DOHH2 (cell line): ENCODE data around the gene TFPT.

ENCODE experiments used
- EZH2phosphoT487 ChIP-seq: fragments of 200-600 bp; sonication (generic); IDR thresholded peaks from 2 replicates; pipeline ENCODE4 v1.6.1; 2017; ENCODE audit warnings: borderline replicate concordance, mild to moderate bottlenecking, antibody characterized with exemption, low read length, moderate library complexity, mixed read lengths
- TF ChIP-seq, protein P1 (sequence below): fragments of 200-600 bp; sonication (generic); IDR thresholded peaks from one replicate; pipeline ENCODE4 v1.5.1; 2014; ENCODE audit warnings: antibody characterized with exemption, mild to moderate bottlenecking, low read depth, low read length; ENCODE audit not compliant: poor library complexity, severe bottlenecking

DNA sequence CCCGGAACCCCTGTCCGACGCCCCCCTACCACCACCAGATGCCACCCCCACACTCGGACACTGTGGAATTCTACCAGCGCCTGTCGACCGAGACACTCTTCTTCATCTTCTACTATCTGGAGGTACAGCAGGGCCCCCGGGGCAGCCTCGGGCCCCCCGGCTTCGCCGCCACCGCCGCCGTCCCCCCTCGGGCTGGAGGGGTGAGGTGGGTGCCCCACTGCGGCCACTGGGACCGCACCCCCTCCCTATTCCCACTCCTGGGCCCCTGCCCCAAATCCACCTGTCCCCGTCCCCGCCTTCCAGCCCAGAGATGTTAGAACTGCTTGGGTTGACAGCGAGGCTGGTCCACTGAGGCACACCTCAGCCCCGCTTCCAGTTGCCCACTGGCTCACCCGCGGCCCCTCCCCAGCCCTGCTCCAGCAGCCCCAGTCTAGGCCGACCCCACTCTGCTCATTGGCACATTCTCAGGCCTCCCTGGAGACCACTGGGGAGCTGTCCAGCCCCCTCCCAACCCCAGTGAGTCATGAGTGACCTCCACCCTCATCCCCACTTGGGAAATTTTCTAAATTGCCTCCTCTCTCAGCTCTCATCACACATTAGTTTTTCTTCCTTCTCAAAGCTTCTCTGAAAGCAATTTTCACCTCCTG is 37.5 kb upstream of the TFPT start:
- TF ChIP-seq, protein P1, sequence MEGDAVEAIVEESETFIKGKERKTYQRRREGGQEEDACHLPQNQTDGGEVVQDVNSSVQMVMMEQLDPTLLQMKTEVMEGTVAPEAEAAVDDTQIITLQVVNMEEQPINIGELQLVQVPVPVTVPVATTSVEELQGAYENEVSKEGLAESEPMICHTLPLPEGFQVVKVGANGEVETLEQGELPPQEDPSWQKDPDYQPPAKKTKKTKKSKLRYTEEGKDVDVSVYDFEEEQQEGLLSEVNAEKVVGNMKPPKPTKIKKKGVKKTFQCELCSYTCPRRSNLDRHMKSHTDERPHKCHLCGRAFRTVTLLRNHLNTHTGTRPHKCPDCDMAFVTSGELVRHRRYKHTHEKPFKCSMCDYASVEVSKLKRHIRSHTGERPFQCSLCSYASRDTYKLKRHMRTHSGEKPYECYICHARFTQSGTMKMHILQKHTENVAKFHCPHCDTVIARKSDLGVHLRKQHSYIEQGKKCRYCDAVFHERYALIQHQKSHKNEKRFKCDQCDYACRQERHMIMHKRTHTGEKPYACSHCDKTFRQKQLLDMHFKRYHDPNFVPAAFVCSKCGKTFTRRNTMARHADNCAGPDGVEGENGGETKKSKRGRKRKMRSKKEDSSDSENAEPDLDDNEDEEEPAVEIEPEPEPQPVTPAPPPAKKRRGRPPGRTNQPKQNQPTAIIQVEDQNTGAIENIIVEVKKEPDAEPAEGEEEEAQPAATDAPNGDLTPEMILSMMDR, result no peak
- no peak for TF ChIP-seq EZH2phosphoT487
